WTC11 (cell line): Measurements from ENCODE around the gene TNK1. TPM values are rescaled to one million over a fixed set of nuclear protein-coding genes. Genes with fewer than 3 reads are reported as not detected.
A peak's percentile ranks its signal among the peaks of the same experiment; 100 is the strongest.

ENCODE experiments used
- ATAC-seq: fragments of 200-7000 bp; cut with Tn5 transposase; 2 replicates; pipeline ENCODE4 v1.10.0; 2021; ENCODE audit warnings: mild to moderate bottlenecking, moderate library complexity
- CTCF ChIA-PET: fragments of 300-600 bp; sonication (Branson Sonifier 250); formaldehyde crosslinking; loops from one replicate; lab custom pipeline; 2021; ENCODE audit warnings: antibody characterized with exemption; lab: Charles Lee
- POLR2A ChIA-PET: fragments of 350-600 bp; sonication (Branson Sonifier 250); formaldehyde crosslinking; loops from one replicate; lab custom pipeline; 2021; ENCODE audit warnings: antibody characterized with exemption; lab: Charles Lee
- DNase-seq: peaks from one replicate; pipeline ENCODE4 v3.0.0; 2021; ENCODE audit warnings: low spot score
- H3K27ac Mint-ChIP-seq: 2 replicates; pipeline ENCODE4 v1.8.0; 2021; ENCODE audit warnings: mixed read lengths
- H3K27me3 Mint-ChIP-seq: 2 replicates; pipeline ENCODE4 v1.8.0; 2021; ENCODE audit warnings: low read depth, mild to moderate bottlenecking, moderate library complexity, mixed read lengths
- H3K36me3 Mint-ChIP-seq: 2 replicates; pipeline ENCODE4 v1.8.0; 2021; ENCODE audit warnings: mixed read lengths
- H3K4me1 Mint-ChIP-seq: 2 replicates; pipeline ENCODE4 v1.8.0; 2022; ENCODE audit warnings: mixed read lengths
- H3K4me3 Mint-ChIP-seq: 2 replicates; pipeline ENCODE4 v1.8.0; 2021; ENCODE audit warnings: mild to moderate bottlenecking, moderate library complexity, mixed read lengths
- H3K9me3 Mint-ChIP-seq: 2 replicates; pipeline ENCODE4 v1.8.0; 2021; ENCODE audit warnings: mixed read lengths
- ATF2 ChIP-seq: sonication (generic); formaldehyde crosslinking; IDR thresholded peaks from 2 replicates; pipeline ENCODE4 v1.8.1; 2022; ENCODE audit warnings: low read depth, missing genetic modification reagents, borderline replicate concordance
- CREB1 ChIP-seq: sonication (generic); formaldehyde crosslinking; IDR thresholded peaks from 2 replicates; pipeline ENCODE4 v1.8.0; 2023; ENCODE audit warnings: mild to moderate bottlenecking, missing genetic modification reagents
- CTCF ChIP-seq: fragments of 200-600 bp; IDR thresholded peaks from 2 replicates; pipeline ENCODE4 v1.8.0; 2022; ENCODE audit warnings: antibody characterized with exemption
- E2F1 ChIP-seq: sonication (generic); formaldehyde crosslinking; IDR thresholded peaks from 2 replicates; pipeline ENCODE4 v1.8.0; 2022; ENCODE audit warnings: mild to moderate bottlenecking, missing genetic modification reagents
- FOXP4 ChIP-seq: sonication (generic); formaldehyde crosslinking; IDR thresholded peaks from 2 replicates; pipeline ENCODE4 v1.8.0; 2022; ENCODE audit warnings: mild to moderate bottlenecking, missing genetic modification reagents
- HMGA2 ChIP-seq: fragments of 250-450 bp; sonication (Bioruptor Pico); IDR thresholded peaks from 2 replicates; pipeline ENCODE4 v1.4.0; 2021; ENCODE audit warnings: mild to moderate bottlenecking, moderate library complexity
- MXD4 ChIP-seq: fragments of 250-450 bp; sonication (Bioruptor Pico); IDR thresholded peaks from 2 replicates; pipeline ENCODE4 v1.8.0; 2021; ENCODE audit warnings: mild to moderate bottlenecking, moderate library complexity, borderline replicate concordance
- MYBL2 ChIP-seq: sonication (generic); formaldehyde crosslinking; IDR thresholded peaks from 2 replicates; pipeline ENCODE4 v1.8.1; 2023; ENCODE audit warnings: mild to moderate bottlenecking, moderate library complexity, missing genetic modification reagents
- NFE2L1 ChIP-seq: sonication (generic); formaldehyde crosslinking; IDR thresholded peaks from 2 replicates; pipeline ENCODE4 v1.8.1; 2023; ENCODE audit warnings: missing genetic modification reagents
- OVOL2 ChIP-seq: fragments of 250-450 bp; sonication (Bioruptor Pico); IDR thresholded peaks from 2 replicates; pipeline ENCODE4 v1.9.0; 2021; ENCODE audit warnings: mild to moderate bottlenecking, borderline replicate concordance
- SMAD4 ChIP-seq: sonication (generic); formaldehyde crosslinking; IDR thresholded peaks from 2 replicates; pipeline ENCODE4 v1.8.0; 2022; ENCODE audit warnings: mild to moderate bottlenecking, missing genetic modification reagents
- TEAD1 ChIP-seq: sonication (generic); formaldehyde crosslinking; IDR thresholded peaks from 2 replicates; pipeline ENCODE4 v1.8.0; 2022; ENCODE audit warnings: mild to moderate bottlenecking, missing genetic modification reagents
- TP53 ChIP-seq: sonication (generic); formaldehyde crosslinking; IDR thresholded peaks from 2 replicates; pipeline ENCODE4 v1.8.1; 2023; ENCODE audit warnings: mild to moderate bottlenecking, missing genetic modification reagents
- ZBTB43 ChIP-seq: sonication (generic); formaldehyde crosslinking; IDR thresholded peaks from 2 replicates; pipeline ENCODE4 v1.8.1; 2023; ENCODE audit warnings: mild to moderate bottlenecking, missing genetic modification reagents
- ZNF121 ChIP-seq: sonication (generic); formaldehyde crosslinking; IDR thresholded peaks from 2 replicates; pipeline ENCODE4 v1.8.0; 2023; ENCODE audit warnings: missing genetic modification reagents
- ZNF281 ChIP-seq: sonication (generic); formaldehyde crosslinking; IDR thresholded peaks from 2 replicates; pipeline ENCODE4 v1.8.0; 2023; ENCODE audit warnings: mild to moderate bottlenecking, missing genetic modification reagents
- ZNF425 ChIP-seq: fragments of 250-450 bp; sonication (Bioruptor Pico); conservative IDR thresholded peaks from 2 replicates; pipeline ENCODE4 v1.9.0; 2021; ENCODE audit warnings: mild to moderate bottlenecking
- ZNF512 ChIP-seq: sonication (generic); formaldehyde crosslinking; IDR thresholded peaks from 2 replicates; pipeline ENCODE4 v1.8.1; 2022; ENCODE audit warnings: missing genetic modification reagents, borderline replicate concordance
- ZNF671 ChIP-seq: fragments of 250-450 bp; sonication (Bioruptor Pico); IDR thresholded peaks from 2 replicates; pipeline ENCODE4 v1.8.0; 2021; ENCODE audit warnings: mild to moderate bottlenecking
- total RNA-seq: library from RNA; stranded (reverse); gene quantifications from 3 replicates; pipeline ENCODE4 v1.2.3, GENCODE V29; 2021

Gene TNK1
- total RNA-seq, 1 experiment from 2014 or later: 9.3 TPM

- H3K4me3 Mint-ChIP-seq: peak overlapping the region; percentile 80
- CTCF ChIA-PET: interaction anchor here (0.6 to 3.3 kb wide), 20 partner anchors 9 to 705 kb away, joined by 3 to 59 read pairs (median 6); partner anchors contain the start of genes CHRNB1, KCTD11, PLSCR3 and SOX15
- ATAC-seq (peak; percentile 4), DNase-seq (peak; percentile 72)
- H3K4me1 Mint-ChIP-seq: peaks cover 27% of the 10 kb centered on the region
- peaks cover 4% of the 10 kb centered on the region for H3K36me3 Mint-ChIP-seq
- H3K9me3 Mint-ChIP-seq: no peaks in the 10 kb centered on the region
- H3K27ac Mint-ChIP-seq: peak overlapping the region; percentile 85
- TF ChIP-seq E2F1 (CRISPR knock-in tag): no peak
- TF ChIP-seq ZNF281: no peak
- TF ChIP-seq ZNF671 (CRISPR knock-in tag): no peak
- TF ChIP-seq HMGA2 (CRISPR knock-in tag): no peak
- TF ChIP-seq TP53 (CRISPR knock-in tag): no peak
- no peak for TF ChIP-seq MXD4 (CRISPR knock-in tag)
- no peak for TF ChIP-seq ZNF512 (CRISPR knock-in tag)
- TF ChIP-seq SMAD4 (CRISPR knock-in tag): no peak
- H3K27me3 Mint-ChIP-seq: no peaks in the 10 kb centered on the region; the same call in 1 of the 2 replicates
- POLR2A ChIA-PET: interaction anchor here (0.9 to 2.5 kb wide), 15 partner anchors 9 to 186 kb away, joined by 3 to 38 read pairs (median 5); partner anchors contain the start of genes ACAP1, NEURL4, PLSCR3 and POLR2A
These were observed 22.3 kb downstream of the TNK1 start for GRCh38 chr17:7403043-7403726.

GRCh38 chr17:7403727-7403976 lies 22.8 kb downstream of the TNK1 start:
- ChIA-PET POLR2A (interaction anchor here (0.6 to 2.5 kb wide), 20 partner anchors 10 to 186 kb away, joined by 3 to 38 read pairs (median 4); partner anchors contain the start of genes ACAP1, CHRNB1, NEURL4 and PLSCR3), CTCF (interaction anchor here (0.6 to 3.3 kb wide), 39 partner anchors 9 to 1523 kb away, joined by 3 to 59 read pairs (median 5); partner anchors contain the start of genes ACAP1, CHRNB1, KCTD11 and NEURL4)
- Mint-ChIP-seq H3K36me3 (peaks cover 4% of the 10 kb centered on the region), H3K9me3 (no peaks in the 10 kb centered on the region), H3K4me3 (peak overlapping the region; percentile 80), H3K27me3 (no peaks in the 10 kb centered on the region; the same call in 1 of the 2 replicates), H3K4me1 (peaks cover 27% of the 10 kb centered on the region), H3K27ac (peak overlapping the region; percentile 85)
- ATAC-seq (peak; percentile 16), DNase-seq (no peak)
- TF ChIP-seq CREB1 (CRISPR knock-in tag): 0 out of 2 replicates have a peak, but pooled peaks have one; percentile 17
- TF ChIP-seq ZNF121 (CRISPR knock-in tag): no peak
- no peak for TF ChIP-seq OVOL2 (CRISPR knock-in tag)
- TF ChIP-seq FOXP4 (CRISPR knock-in tag): no peak
- TF ChIP-seq ZNF425 (CRISPR knock-in tag): no peak
- no peak for TF ChIP-seq ATF2 (CRISPR knock-in tag)
- no peak for TF ChIP-seq NFE2L1 (CRISPR knock-in tag)
- peak; percentile 84; the same call in 1 of the 2 replicates for TF ChIP-seq MYBL2 (CRISPR knock-in tag)
- TF ChIP-seq ZBTB43 (CRISPR knock-in tag): no peak
- no peak for TF ChIP-seq CTCF
- TF ChIP-seq TEAD1: no peak
